Measurements from ENCODE around the gene SAMD15. TPM values are rescaled to one million over a fixed set of nuclear protein-coding genes. Genes with fewer than 3 reads are reported as not detected.

The SAMD15 gene
- total RNA-seq, 2 donors from 2014 or later, result 0.20 to 0.27 TPM

DNA sequence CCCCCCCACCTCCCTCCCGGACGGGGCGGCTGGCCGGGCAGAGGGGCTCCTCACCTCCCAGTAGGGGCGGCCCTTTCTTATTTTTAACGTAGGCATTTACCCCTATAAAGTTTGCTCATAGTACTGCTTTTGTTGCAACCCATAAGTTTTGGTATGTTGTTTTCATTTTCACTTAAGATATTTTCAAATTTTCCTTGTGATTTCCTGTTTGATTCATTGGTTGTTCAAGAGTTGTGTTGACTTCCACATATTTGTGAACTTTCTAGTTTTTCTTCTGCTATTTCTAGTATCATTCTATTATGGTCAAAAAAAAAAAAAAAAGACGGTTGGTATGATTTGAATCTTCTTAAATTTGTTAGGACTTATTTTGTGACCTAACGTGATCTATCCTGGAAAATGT lies 39.7 kb downstream of the SAMD15 start:
- ATAC-seq (no peak), DNase-seq (ENCODE audit: low spot score in 2 of 2) (no peak)
- no peak overlapping the region for H3K27ac Mint-ChIP-seq

DNA sequence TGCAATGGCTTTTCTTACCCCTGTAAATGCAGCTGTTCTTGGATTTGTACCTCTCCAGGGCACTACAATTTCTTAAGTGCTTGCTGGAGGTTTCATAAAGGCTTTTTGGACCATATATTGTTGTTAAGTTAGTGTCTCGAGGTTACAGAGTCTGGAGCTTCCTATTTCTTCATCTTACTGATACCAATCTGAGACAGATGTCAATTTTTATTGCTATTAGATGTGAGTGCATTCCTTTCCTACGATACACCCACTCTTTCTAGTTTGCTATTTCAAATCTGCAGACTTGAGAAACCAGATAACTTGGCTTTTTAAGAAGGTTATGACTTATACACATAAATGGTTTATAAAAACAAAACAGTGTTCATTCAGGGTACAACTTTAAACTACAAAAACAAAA lies 44.0 kb downstream of the SAMD15 start:
- H3K27ac Mint-ChIP-seq, result no peak overlapping the region
- ATAC-seq (no peak), DNase-seq (ENCODE audit: low spot score in 2 of 2) (no peak)
- H3K9me3 Mint-ChIP-seq, result peaks cover 11 to 15% of the 10 kb centered on the region in 2 donors
- peaks cover 48 to 49% of the 10 kb centered on the region in 2 donors for H3K36me3 Mint-ChIP-seq

More for the DNA sequence above, 39.7 kb downstream of the SAMD15 start:
- H3K9me3 Mint-ChIP-seq, result peaks cover 11% of the 10 kb centered on the region in 2 donors
- peaks cover 19 to 20% of the 10 kb centered on the region in 2 donors for H3K36me3 Mint-ChIP-seq

DNA sequence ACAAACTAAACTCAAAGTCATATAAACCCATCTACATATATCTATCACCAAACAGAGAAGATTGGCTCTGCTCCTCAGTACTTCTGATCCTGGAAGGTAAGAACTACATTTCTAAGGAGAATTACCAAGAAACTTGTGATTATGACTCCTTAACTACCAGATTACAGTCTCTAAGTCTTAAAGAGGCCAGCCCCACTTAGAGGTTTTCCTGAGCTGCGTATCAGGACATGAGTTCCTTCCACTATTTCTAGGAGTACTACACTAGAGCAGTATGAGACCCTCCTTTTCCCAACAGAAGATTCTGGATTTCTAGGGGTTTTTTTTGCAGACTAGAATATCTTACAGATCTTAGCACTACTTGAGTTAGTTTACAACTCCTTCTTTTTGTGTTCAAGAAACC lies 46.2 kb downstream of the SAMD15 start, which contains the start of gene NOXRED1:
Gene NOXRED1, minus strand, starts transcription at position 101 of the 400 bp plus-strand sequence. CDS start 634 bp downstream, outside the sequence.
- no peak for ATAC-seq
- H3K9me3 Mint-ChIP-seq, result peaks cover 8 to 10% of the 10 kb centered on the region in 2 donors
- H3K27ac Mint-ChIP-seq, result peak within 1 kb of the TSS in 1 of 2 donors; percentile 22

DNA sequence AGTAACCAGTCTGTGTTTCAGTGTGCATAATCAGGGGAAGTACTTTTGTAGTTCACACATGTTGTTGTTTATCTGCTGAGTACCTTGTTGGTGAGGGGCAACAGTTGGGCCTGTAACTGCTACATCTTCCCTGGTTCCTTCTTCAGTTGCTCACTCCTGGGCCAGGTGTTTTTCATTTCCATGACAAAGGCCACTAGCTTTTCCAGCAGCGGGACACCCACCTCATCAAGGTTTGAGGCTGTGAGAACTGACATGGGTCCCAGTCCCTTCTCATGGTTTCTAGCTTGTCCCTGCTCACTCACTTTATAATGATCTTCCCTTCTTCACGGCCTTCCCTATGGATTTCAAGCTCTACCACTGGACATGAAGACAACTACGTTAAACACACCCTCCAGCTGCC lies 47.7 kb downstream of the SAMD15 start:
- peaks cover 70 to 71% of the 10 kb centered on the region in 2 donors for H3K36me3 Mint-ChIP-seq
- H3K9me3 Mint-ChIP-seq, result peaks cover 4 to 7% of the 10 kb centered on the region in 2 donors

More for the DNA sequence above, 46.2 kb downstream of the SAMD15 start, which contains the start of gene NOXRED1:
- peaks cover 62 to 63% of the 10 kb centered on the region in 2 donors for H3K36me3 Mint-ChIP-seq
- no peak for DNase-seq (ENCODE audit: low spot score in 2 of 2)

DNA sequence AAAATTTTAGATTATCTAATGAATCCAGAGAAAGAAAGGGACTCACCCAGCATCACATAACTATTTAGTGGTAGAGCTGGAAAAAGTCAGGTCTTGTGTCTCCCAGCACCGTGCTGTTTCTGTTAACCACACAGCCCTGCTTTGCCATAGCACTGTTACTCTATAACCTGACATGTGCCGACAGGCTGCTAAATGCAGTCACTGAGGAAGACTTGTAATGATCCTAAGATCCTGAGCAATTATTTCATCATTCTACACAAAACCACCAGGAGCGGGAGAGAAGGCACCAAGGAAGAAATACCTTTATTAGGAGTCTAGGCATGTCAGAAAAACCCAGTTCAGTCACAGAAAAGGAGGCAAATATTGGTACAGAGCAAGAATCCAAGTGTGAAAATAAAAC lies 49.2 kb downstream of the SAMD15 start:
- no peak overlapping the region for H3K27ac Mint-ChIP-seq
- no peak for DNase-seq (ENCODE audit: low spot score in 2 of 2)

More for the DNA sequence above, 47.7 kb downstream of the SAMD15 start:
- no peak overlapping the region for H3K27ac Mint-ChIP-seq
- DNase-seq (ENCODE audit: low spot score in 2 of 2) (no peak), ATAC-seq (no peak)

DNA sequence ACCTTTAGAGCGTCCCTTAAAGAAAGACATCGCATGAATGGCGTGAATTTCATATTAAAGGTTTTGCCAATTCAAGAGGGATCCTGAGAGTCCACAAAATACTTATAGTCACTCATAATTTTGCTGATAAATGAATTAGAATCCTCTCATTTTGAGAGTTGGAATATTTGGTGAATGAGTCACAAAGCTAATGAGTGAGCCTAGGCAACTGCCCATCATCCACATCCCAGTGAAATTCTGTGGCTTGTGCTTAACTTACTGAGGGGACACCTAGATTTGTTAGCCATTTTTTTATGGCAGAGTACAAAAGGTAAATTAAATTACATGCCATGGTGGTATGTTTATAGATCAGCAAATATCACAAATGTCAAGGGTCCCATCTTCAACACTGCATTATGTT lies 58.9 kb downstream of the SAMD15 start:
- no peak for DNase-seq (ENCODE audit: low spot score in 2 of 2)
- Mint-ChIP-seq H3K9me3 (no peaks in the 10 kb centered on the region), H3K36me3 (peaks cover 0 to 13% of the 10 kb centered on the region in 2 donors), H3K27ac (no peak overlapping the region)
- ATAC-seq, result no peak

More for the DNA sequence above, 49.2 kb downstream of the SAMD15 start:
- no peak for ATAC-seq
- H3K9me3 Mint-ChIP-seq, result peaks cover 0 to 3% of the 10 kb centered on the region in 2 donors
- H3K36me3 Mint-ChIP-seq, result peaks cover 61% of the 10 kb centered on the region in 2 donors

DNA sequence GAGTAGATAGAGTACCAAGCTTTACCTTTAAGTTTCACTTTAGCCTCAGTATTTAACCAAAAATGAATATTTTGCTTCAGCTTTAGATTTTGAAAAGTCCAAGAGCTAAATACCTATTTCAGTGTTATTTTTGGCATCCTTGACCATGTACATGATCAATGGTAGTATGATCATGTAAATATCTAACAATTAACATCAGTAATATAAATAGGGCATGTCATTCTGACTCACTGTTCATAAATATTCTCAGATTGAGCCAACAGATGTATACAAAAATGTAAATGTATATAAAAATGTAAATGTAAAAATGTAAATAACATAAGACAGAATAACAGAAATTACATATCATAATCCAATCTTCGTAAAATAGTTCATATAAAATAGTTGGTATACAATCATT lies 61.4 kb downstream of the SAMD15 start:
- Mint-ChIP-seq H3K27ac (no peak overlapping the region), H3K9me3 (no peaks in the 10 kb centered on the region), H3K36me3 (peaks cover 0 to 29% of the 10 kb centered on the region in 2 donors)
- ATAC-seq (no peak), DNase-seq (ENCODE audit: low spot score in 2 of 2) (no peak)

DNA sequence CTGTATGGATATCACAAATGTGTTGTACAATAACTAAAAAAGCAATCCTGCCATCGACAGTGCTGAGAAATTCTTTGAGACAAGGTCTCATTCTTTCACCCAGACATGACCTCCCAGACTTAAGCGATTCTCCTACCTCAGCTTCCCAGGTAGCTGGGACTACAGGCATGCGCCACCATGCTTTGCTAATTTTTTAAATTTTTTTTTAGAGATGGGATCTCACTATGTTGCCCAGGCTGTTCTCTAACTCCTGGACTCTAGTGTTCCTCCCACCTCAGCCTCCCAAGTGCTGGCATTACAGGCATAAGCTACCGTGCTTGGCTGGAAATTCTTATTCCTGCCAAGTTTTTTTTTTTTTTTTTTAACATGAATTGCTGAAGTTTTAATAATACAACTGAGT lies 62.7 kb downstream of the SAMD15 start:
- Mint-ChIP-seq H3K9me3 (no peaks in the 10 kb centered on the region), H3K36me3 (peaks cover 0 to 28% of the 10 kb centered on the region in 2 donors), H3K27ac (no peak overlapping the region)
- ATAC-seq (no peak), DNase-seq (ENCODE audit: low spot score in 2 of 2) (no peak)

Other genes starting within 250 kb of the SAMD15 start
- gene ZDHHC22, start 235.6 kb upstream of the SAMD15 start, total RNA-seq, result not detected
- 1 to 10 TPM in 1 of 2 donors, under 1 TPM in 1; 0.32 to 1.1 TPM for gene TMEM63C, start 195.6 kb upstream of the SAMD15 start, total RNA-seq
- gene NGB, start 106.2 kb upstream of the SAMD15 start, total RNA-seq, result not detected
- gene POMT2, start 56.5 kb upstream of the SAMD15 start, total RNA-seq, result 10 to 100 TPM; 15.5 to 18.0 TPM
- gene GSTZ1, start 56.3 kb upstream of the SAMD15 start, total RNA-seq, result 10 to 100 TPM; 13.9 to 22.2 TPM
- gene TMED8, start 285 bp upstream of the SAMD15 start, total RNA-seq, result 10 to 100 TPM; 15.2 to 32.9 TPM
- under 1 TPM; 0.47 to 0.87 TPM for gene NOXRED1, start 46.1 kb downstream of the SAMD15 start, total RNA-seq
- 10 to 100 TPM; 14.7 to 21.5 TPM for gene VIPAS39, start 80.2 kb downstream of the SAMD15 start, total RNA-seq
- gene AHSA1, start 80.7 kb downstream of the SAMD15 start, total RNA-seq, result 100 to 1,000 TPM; 192 to 295 TPM
- gene ISM2, start 121.4 kb downstream of the SAMD15 start, total RNA-seq, result 1 to 10 TPM in 1 of 2 donors, not detected in 1; 1.0 TPM
- 10 to 100 TPM; 18.8 to 25.8 TPM for gene SPTLC2, start 239.3 kb downstream of the SAMD15 start, total RNA-seq